H1 (cell line): ENCODE results near the gene ALAS1.

Experiments used
- ATF3 ChIP-seq: IDR thresholded peaks from 2 replicates; pipeline ENCODE4 v1.6.1; 2011; ENCODE audit warnings: low read depth, mild to moderate bottlenecking, low read length; ENCODE audit not compliant: insufficient read depth
- CHD1 ChIP-seq: IDR thresholded peaks from 2 replicates; pipeline ENCODE4 v1.6.1; 2012; ENCODE audit warnings: low read depth, low read length, improper control_type of control experiment
- EP300 ChIP-seq, 2 experiments: IDR thresholded peaks; 1 replicate in 1 of 2; 2 replicates in 1 of 2; pipeline ENCODE4 v1.6.1; 2011 to 2012; ENCODE audit warnings: low read depth in 2 of 2, low read length in 2 of 2, mild to moderate bottlenecking in 2 of 2, borderline replicate concordance in 1 of 2, inconsistent platforms in 1 of 2, moderate library complexity in 1 of 2
- EZH2 ChIP-seq: fragments of 200-600 bp; sonication (generic); IDR thresholded peaks from 2 replicates; pipeline ENCODE4 v1.7.1; 2012; ENCODE audit warnings: low read depth, mild to moderate bottlenecking, moderate library complexity, low read length, inconsistent platforms; ENCODE audit not compliant: severe bottlenecking
- HDAC2 ChIP-seq, 2 experiments: fragments of 300-600 bp in 1 of 2; sonication (generic) in 1 of 2; IDR thresholded peaks; 2 replicates each; pipeline ENCODE4 v1.6.1; 2011 to 2012; ENCODE audit warnings: low read depth in 2 of 2, low read length in 2 of 2, mild to moderate bottlenecking in 2 of 2, moderate library complexity in 2 of 2, borderline replicate concordance in 1 of 2, inconsistent platforms in 1 of 2
- MAX ChIP-seq: IDR thresholded peaks from 2 replicates; pipeline ENCODE4 v1.6.1; 2012; ENCODE audit warnings: inconsistent platforms
- NANOG ChIP-seq: IDR thresholded peaks from 2 replicates; pipeline ENCODE4 v1.6.1; 2011; ENCODE audit warnings: low read length, low read depth, mild to moderate bottlenecking, inconsistent platforms; ENCODE audit not compliant: insufficient read depth, poor library complexity, severe bottlenecking
- NRF1 ChIP-seq: IDR thresholded peaks from 2 replicates; pipeline ENCODE4 v1.6.1; 2011; ENCODE audit warnings: mild to moderate bottlenecking, low read depth, low read length, improper control_type of control experiment
- POLR2A ChIP-seq, 2 experiments: IDR thresholded peaks; 1 replicate in 1 of 2; 2 replicates in 1 of 2; pipeline ENCODE4 v1.6.1; 2011; ENCODE audit warnings: low read depth in 2 of 2, low read length in 2 of 2, mild to moderate bottlenecking in 2 of 2; ENCODE audit errors: control extremely low read depth in 1 of 2
- SP2 ChIP-seq: IDR thresholded peaks from 2 replicates; pipeline ENCODE4 v1.6.1; 2012; ENCODE audit warnings: mild to moderate bottlenecking, low read length, inconsistent platforms
- SP4 ChIP-seq: IDR thresholded peaks from 2 replicates; pipeline ENCODE4 v1.6.1; 2012; ENCODE audit warnings: low read length, inconsistent platforms
- TF ChIP-seq, protein P1 (sequence below), 3 experiments: IDR thresholded peaks; 1 replicate in 2 of 3; 2 replicates in 1 of 3; pipeline versions ENCODE4 v1.5.1 to v1.6.1; 2011; ENCODE audit warnings: low read length in 3 of 3, mild to moderate bottlenecking in 3 of 3, inconsistent platforms in 2 of 3, low read depth in 1 of 3, moderate library complexity in 1 of 3; ENCODE audit not compliant: insufficient read depth in 1 of 3; ENCODE audit errors: control extremely low read depth in 1 of 3

GRCh38 chr3:52221141-52221562 lies 23.2 kb downstream of the ALAS1 start:
- no peak for TF ChIP-seq SP4
- no peak for TF ChIP-seq ATF3
- TF ChIP-seq POLR2A (IDR thresholded peaks at IDR 0.05; ENCODE audit: control extremely low read depth in 1 of 2, low read depth in 2 of 2, low read length in 2 of 2) = no peak
- TF ChIP-seq, protein P1, sequence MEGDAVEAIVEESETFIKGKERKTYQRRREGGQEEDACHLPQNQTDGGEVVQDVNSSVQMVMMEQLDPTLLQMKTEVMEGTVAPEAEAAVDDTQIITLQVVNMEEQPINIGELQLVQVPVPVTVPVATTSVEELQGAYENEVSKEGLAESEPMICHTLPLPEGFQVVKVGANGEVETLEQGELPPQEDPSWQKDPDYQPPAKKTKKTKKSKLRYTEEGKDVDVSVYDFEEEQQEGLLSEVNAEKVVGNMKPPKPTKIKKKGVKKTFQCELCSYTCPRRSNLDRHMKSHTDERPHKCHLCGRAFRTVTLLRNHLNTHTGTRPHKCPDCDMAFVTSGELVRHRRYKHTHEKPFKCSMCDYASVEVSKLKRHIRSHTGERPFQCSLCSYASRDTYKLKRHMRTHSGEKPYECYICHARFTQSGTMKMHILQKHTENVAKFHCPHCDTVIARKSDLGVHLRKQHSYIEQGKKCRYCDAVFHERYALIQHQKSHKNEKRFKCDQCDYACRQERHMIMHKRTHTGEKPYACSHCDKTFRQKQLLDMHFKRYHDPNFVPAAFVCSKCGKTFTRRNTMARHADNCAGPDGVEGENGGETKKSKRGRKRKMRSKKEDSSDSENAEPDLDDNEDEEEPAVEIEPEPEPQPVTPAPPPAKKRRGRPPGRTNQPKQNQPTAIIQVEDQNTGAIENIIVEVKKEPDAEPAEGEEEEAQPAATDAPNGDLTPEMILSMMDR (IDR thresholded peaks at IDR 0.05; ENCODE audit: control extremely low read depth in 1 of 3, insufficient read depth in 1 of 3, low read depth in 1 of 3, low read length in 3 of 3) = no peak
- TF ChIP-seq CHD1 = no peak
- TF ChIP-seq NRF1 = no peak
- TF ChIP-seq EP300 (IDR thresholded peaks at IDR 0.05; ENCODE audit: borderline replicate concordance in 1 of 2, low read depth in 2 of 2, low read length in 2 of 2) = no peak
- TF ChIP-seq SP2 = no peak
- no peak for TF ChIP-seq NANOG
- no peak for TF ChIP-seq EZH2
- no peak for TF ChIP-seq HDAC2 (IDR thresholded peaks at IDR 0.05; ENCODE audit: borderline replicate concordance in 1 of 2, low read depth in 2 of 2, low read length in 2 of 2)
- no peak for TF ChIP-seq MAX
